ENCODE measurements around the gene TCF23.

- no peak for TF ChIP-seq CTCF (conservative IDR thresholded peaks at IDR 0.05)
- TF ChIP-seq ZFX (IDR thresholded peaks at IDR 0.05), result no peak
Measured at GRCh38 chr2:27206346-27206745, 57.5 kb downstream of the TCF23 start.

Measured in C4-2B (cell line).